Breast epithelium (tissue), 3 donors: ENCODE measurements around the gene LRRFIP2.

Source experiments
- CTCF ChIP-seq, 3 donors: fragments of 450-650 bp; IDR thresholded peaks; one replicate each; pipeline ENCODE4 v1.5.1; 2016 to 2017; ENCODE audit warnings: antibody characterized with exemption in 3 of 3, mild to moderate bottlenecking in 3 of 3, moderate library complexity in 3 of 3
- POLR2A ChIP-seq: fragments of 450-650 bp; IDR thresholded peaks from one replicate; pipeline ENCODE4 v1.6.1; 2016; ENCODE audit warnings: antibody characterized with exemption, mild to moderate bottlenecking, moderate library complexity

DNA sequence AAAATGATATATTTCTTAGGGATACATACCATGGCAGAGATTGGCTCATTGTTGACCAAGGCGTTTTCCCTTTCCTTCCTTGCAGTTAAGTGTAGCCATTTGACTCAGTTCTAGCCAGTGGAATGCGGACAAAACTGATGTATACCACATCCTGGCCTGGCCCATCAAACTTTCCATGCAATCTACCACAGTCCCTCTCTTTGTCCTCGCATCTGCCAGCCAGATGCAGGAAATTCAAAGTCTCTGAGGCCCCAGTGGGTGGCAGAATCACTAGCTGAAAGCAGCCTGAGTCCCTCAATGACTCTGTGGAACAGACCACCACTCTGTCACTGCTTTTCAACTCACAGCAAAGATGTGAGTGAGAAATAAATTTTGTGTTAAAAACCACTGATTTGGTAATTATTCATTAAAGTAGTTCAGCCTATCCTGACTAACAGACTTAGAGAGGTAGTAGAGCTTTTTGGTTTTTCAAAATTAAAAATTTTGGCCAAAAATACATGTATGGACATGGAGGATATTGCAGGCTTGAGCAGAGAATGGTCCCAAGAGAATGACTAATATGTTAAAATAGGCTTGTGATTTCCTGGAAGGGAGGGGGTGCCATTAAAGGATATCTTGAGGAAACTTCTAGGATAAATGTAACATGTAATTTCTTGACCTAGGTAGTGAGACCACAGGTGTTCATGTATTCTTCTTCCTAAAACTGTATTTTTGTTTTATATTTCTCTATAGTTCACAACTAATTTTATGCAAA lies 10.9 kb downstream of the LRRFIP2 start:
- TF ChIP-seq POLR2A (no peak), CTCF (IDR thresholded peaks at IDR 0.05) (no peak)
